A549 (cell line): Measurements from ENCODE around the gene POLD1. TPM values are rescaled to one million over a fixed set of nuclear protein-coding genes. Genes with fewer than 3 reads are reported as not detected.
"Not testable (repeated sequence)": the region's sequence is repeated elsewhere in the genome, so short reads cannot be mapped to it uniquely, and the experiment has no call there.

Source experiments
- ATAC-seq, 2 experiments: fragments of 200-7000 bp in 1 of 2; fragments of >200 bp in 1 of 2; cut with Nextera tagmentation in 1 of 2; cut with Tn5 transposase in 1 of 2; 3 replicates each; pipeline versions ENCODE4 v1.8.0 to v1.9.1; 2018 to 2020; ENCODE audit warnings: mild to moderate bottlenecking in 1 of 2, moderate library complexity in 1 of 2
- CTCF ChIA-PET: fragments of 300-600 bp; sonication (Branson Sonifier 250); formaldehyde crosslinking; extraction: SDS; loops from one replicate; lab custom pipeline; 2021; ENCODE audit warnings: antibody characterized with exemption, inconsistent platforms; lab: Yijun Ruan, JAX
- POLR2A ChIA-PET: fragments of 350-600 bp; formaldehyde crosslinking; extraction: SDS; loops from one replicate; lab custom pipeline; 2021; ENCODE audit warnings: antibody characterized with exemption, inconsistent platforms; lab: Yijun Ruan, JAX
- DNase-seq, 2 experiments: peaks; one replicate each; pipeline versions ENCODE4 v3.0.0 to v3.0.0-alpha.2; 2011 to 2016; ENCODE audit warnings: low read depth in 1 of 2, low spot score in 1 of 2
- FAIRE-seq: peaks from 2 replicates; lab custom pipeline; 2011; peaks lifted over from hg19 to GRCh38; lab: Jason Lieb, UNC
- H3K27ac ChIP-seq, 2 experiments: fragments of >200 bp; sonication (Bioruptor Twin); formaldehyde crosslinking; 3 replicates each; pipeline ENCODE4 v1.5.1; 2016 to 2017
- H3K4me1 ChIP-seq: fragments of >200 bp; sonication (Bioruptor Twin); formaldehyde crosslinking; 3 replicates; pipeline ENCODE4 v1.6.1; 2016
- H3K4me2 ChIP-seq: fragments of >200 bp; sonication (Bioruptor Twin); formaldehyde crosslinking; 3 replicates; pipeline ENCODE4 v1.6.1; 2016
- H3K4me3 ChIP-seq: fragments of >200 bp; sonication (Bioruptor Twin); formaldehyde crosslinking; 3 replicates; pipeline ENCODE4 v1.5.1; 2016
- H3K9me3 ChIP-seq: fragments of >200 bp; sonication (Bioruptor Twin); formaldehyde crosslinking; 3 replicates; pipeline ENCODE4 v1.6.1; 2016
- CBX8 ChIP-seq: fragments of 200-600 bp; sonication (generic); IDR thresholded peaks from 2 replicates; pipeline ENCODE4 v1.6.1; 2016
- ESRRA ChIP-seq: fragments of 150-350 bp; IDR thresholded peaks from 2 replicates; pipeline ENCODE4 v1.6.1; 2014; ENCODE audit warnings: mild to moderate bottlenecking, low read length, borderline replicate concordance
- GATA3 ChIP-seq: IDR thresholded peaks from 2 replicates; pipeline ENCODE4 v1.6.1; 2012; ENCODE audit warnings: borderline replicate concordance
- HDAC2 ChIP-seq: fragments of 200-600 bp; sonication (generic); IDR thresholded peaks from 2 replicates; pipeline ENCODE4 v1.6.1; 2016
- JUN ChIP-seq, 2 experiments: fragments of >200 bp; sonication (Bioruptor Twin); formaldehyde crosslinking; IDR thresholded peaks; 2 replicates in 1 of 2; 3 replicates in 1 of 2; pipeline ENCODE4 v1.6.1; 2016 to 2017
- KDM5A ChIP-seq: fragments of 200-600 bp; sonication (generic); IDR thresholded peaks from 2 replicates; pipeline ENCODE4 v1.6.1; 2016; ENCODE audit warnings: antibody characterized with exemption, mild to moderate bottlenecking
- MAFK ChIP-seq: fragments of 450-650 bp; IDR thresholded peaks from 2 replicates; pipeline ENCODE4 v1.6.1; 2014; ENCODE audit not compliant: partially characterized antibody
- MAZ ChIP-seq: fragments of 150-350 bp; IDR thresholded peaks from 2 replicates; pipeline ENCODE4 v1.6.1; 2014; ENCODE audit warnings: antibody characterized with exemption, low read depth, low read length, borderline replicate concordance
- POLR2A ChIP-seq: IDR thresholded peaks from 2 replicates; pipeline ENCODE4 v1.6.1; 2012; ENCODE audit warnings: mild to moderate bottlenecking, low read length
- RNF2 ChIP-seq: fragments of 200-600 bp; sonication (generic); IDR thresholded peaks from 2 replicates; pipeline ENCODE4 v1.6.1; 2016; ENCODE audit warnings: low read depth, mild to moderate bottlenecking, antibody characterized with exemption, moderate library complexity, borderline replicate concordance
- SMC3 ChIP-seq: fragments of >200 bp; sonication (Bioruptor Twin); formaldehyde crosslinking; IDR thresholded peaks from 3 replicates; pipeline ENCODE4 v1.6.1; 2018; ENCODE audit warnings: inconsistent platforms
- SREBF2 ChIP-seq: fragments of 450-650 bp; IDR thresholded peaks from 2 replicates; pipeline ENCODE4 v1.6.1; 2014; ENCODE audit warnings: mild to moderate bottlenecking, moderate library complexity
- ZC3H11A ChIP-seq: fragments of 450-650 bp; IDR thresholded peaks from 2 replicates; pipeline ENCODE4 v1.6.1; 2014; ENCODE audit warnings: antibody characterized with exemption, mild to moderate bottlenecking
- ZSCAN20 ChIP-seq: fragments of 250-450 bp; sonication (Bioruptor Pico); IDR thresholded peaks from 2 replicates; pipeline ENCODE4 v1.8.0; 2022; ENCODE audit warnings: mild to moderate bottlenecking, moderate library complexity
- WGBS: methylation state at CpG from one replicate; pipeline ENCODE4 v1.1.6; 2017; ENCODE audit errors: missing lambda C conversion rate; 5-methylcytosine and 5-hydroxymethylcytosine counted together
- polyA plus RNA-seq, 4 experiments: library from polyadenylated mRNA; depleted of rRNA in 3 of 4; stranded (reverse); fragments of >200 nt; fragmentation: RNase III in 1 of 4; extraction: RNeasy Plus Mini Kit Qiagen cat#74134 plus additional on column Dnase treatment in 1 of 4; gene quantifications; 2 replicates in 3 of 4; 3 replicates in 1 of 4; pipeline ENCODE4 v1.2.3, GENCODE V29; 2011 to 2017
- TF ChIP-seq, protein P1 (sequence below): fragments of >200 bp; sonication (Bioruptor Twin); formaldehyde crosslinking; IDR thresholded peaks from 3 replicates; pipeline ENCODE4 v1.6.1; 2016
- TF ChIP-seq, protein P2 (sequence below): fragments of >200 bp; sonication (Bioruptor Twin); formaldehyde crosslinking; IDR thresholded peaks from 3 replicates; pipeline ENCODE4 v1.5.1; 2016
- TF ChIP-seq, protein P3 (sequence below): fragments of >200 bp; sonication (Bioruptor Twin); formaldehyde crosslinking; IDR thresholded peaks from 2 replicates; pipeline ENCODE4 v1.6.1; 2016
- TF ChIP-seq, protein P4 (sequence below): IDR thresholded peaks from 2 replicates; pipeline ENCODE4 v1.6.1; 2012
- TF ChIP-seq, protein P5 (sequence below): fragments of 200-600 bp; sonication (generic); IDR thresholded peaks from 2 replicates; pipeline ENCODE4 v1.6.1; 2016; ENCODE audit warnings: antibody characterized with exemption, mild to moderate bottlenecking, moderate library complexity

POLD1 gene
- polyA plus RNA-seq, 2 of the 4 experiments (the other 2 are of a cell fraction) = 26.1 to 88.8 TPM

DNA sequence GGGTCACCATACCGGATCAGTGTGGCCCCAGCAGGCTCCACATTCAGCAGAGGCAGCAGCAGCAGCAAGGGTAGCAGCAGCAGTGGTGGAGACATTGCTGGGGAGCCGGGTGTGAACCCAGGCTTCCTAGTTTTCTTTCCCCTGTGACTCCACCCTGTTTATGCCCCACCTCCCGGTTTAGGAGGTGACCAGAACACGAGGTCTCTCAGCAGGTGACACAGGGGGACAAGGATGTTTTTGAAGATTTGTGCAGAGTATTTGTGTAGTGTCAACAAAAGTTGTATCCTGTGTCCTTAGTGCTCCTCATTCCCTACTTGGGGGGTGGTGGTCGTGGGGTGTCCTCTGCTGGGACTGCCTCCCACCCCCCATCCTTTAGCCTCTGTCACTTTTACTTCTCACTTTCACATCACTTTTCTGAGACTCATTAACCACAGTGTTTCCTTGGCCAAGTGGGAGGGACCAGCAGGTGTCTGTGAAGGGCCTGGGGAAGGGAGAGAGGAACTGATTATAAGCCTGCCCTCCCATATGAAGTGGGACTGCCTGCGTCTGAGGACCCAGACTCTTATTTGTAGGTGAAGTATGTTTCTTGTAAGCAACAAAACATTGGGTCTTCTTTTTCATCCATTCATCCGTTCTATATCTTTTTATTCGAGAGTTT lies 39.4 kb upstream of the POLD1 start:
- TF ChIP-seq MAZ = no peak
- TF ChIP-seq ZC3H11A = no peak
- TF ChIP-seq, protein P1, sequence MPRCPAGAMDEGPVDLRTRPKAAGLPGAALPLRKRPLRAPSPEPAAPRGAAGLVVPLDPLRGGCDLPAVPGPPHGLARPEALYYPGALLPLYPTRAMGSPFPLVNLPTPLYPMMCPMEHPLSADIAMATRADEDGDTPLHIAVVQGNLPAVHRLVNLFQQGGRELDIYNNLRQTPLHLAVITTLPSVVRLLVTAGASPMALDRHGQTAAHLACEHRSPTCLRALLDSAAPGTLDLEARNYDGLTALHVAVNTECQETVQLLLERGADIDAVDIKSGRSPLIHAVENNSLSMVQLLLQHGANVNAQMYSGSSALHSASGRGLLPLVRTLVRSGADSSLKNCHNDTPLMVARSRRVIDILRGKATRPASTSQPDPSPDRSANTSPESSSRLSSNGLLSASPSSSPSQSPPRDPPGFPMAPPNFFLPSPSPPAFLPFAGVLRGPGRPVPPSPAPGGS = no peak
- TF ChIP-seq ZSCAN20 (CRISPR knock-in tag) = no peak
- TF ChIP-seq HDAC2 = no peak
- TF ChIP-seq ESRRA = no peak
- TF ChIP-seq SMC3 = no peak
- TF ChIP-seq CBX8 = no peak
- TF ChIP-seq, protein P2, sequence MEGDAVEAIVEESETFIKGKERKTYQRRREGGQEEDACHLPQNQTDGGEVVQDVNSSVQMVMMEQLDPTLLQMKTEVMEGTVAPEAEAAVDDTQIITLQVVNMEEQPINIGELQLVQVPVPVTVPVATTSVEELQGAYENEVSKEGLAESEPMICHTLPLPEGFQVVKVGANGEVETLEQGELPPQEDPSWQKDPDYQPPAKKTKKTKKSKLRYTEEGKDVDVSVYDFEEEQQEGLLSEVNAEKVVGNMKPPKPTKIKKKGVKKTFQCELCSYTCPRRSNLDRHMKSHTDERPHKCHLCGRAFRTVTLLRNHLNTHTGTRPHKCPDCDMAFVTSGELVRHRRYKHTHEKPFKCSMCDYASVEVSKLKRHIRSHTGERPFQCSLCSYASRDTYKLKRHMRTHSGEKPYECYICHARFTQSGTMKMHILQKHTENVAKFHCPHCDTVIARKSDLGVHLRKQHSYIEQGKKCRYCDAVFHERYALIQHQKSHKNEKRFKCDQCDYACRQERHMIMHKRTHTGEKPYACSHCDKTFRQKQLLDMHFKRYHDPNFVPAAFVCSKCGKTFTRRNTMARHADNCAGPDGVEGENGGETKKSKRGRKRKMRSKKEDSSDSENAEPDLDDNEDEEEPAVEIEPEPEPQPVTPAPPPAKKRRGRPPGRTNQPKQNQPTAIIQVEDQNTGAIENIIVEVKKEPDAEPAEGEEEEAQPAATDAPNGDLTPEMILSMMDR = no peak
- TF ChIP-seq, protein P3, sequence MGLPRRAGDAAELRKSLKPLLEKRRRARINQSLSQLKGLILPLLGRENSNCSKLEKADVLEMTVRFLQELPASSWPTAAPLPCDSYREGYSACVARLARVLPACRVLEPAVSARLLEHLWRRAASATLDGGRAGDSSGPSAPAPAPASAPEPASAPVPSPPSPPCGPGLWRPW = no peak
- TF ChIP-seq SREBF2 = no peak
- TF ChIP-seq, protein P4, sequence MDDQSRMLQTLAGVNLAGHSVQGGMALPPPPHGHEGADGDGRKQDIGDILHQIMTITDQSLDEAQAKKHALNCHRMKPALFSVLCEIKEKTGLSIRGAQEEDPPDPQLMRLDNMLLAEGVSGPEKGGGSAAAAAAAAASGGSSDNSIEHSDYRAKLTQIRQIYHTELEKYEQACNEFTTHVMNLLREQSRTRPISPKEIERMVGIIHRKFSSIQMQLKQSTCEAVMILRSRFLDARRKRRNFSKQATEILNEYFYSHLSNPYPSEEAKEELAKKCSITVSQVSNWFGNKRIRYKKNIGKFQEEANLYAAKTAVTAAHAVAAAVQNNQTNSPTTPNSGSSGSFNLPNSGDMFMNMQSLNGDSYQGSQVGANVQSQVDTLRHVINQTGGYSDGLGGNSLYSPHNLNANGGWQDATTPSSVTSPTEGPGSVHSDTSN = no peak
- no peak for TF ChIP-seq POLR2A
- no peak for TF ChIP-seq MAFK
- TF ChIP-seq GATA3 = no peak
- TF ChIP-seq, protein P5, sequence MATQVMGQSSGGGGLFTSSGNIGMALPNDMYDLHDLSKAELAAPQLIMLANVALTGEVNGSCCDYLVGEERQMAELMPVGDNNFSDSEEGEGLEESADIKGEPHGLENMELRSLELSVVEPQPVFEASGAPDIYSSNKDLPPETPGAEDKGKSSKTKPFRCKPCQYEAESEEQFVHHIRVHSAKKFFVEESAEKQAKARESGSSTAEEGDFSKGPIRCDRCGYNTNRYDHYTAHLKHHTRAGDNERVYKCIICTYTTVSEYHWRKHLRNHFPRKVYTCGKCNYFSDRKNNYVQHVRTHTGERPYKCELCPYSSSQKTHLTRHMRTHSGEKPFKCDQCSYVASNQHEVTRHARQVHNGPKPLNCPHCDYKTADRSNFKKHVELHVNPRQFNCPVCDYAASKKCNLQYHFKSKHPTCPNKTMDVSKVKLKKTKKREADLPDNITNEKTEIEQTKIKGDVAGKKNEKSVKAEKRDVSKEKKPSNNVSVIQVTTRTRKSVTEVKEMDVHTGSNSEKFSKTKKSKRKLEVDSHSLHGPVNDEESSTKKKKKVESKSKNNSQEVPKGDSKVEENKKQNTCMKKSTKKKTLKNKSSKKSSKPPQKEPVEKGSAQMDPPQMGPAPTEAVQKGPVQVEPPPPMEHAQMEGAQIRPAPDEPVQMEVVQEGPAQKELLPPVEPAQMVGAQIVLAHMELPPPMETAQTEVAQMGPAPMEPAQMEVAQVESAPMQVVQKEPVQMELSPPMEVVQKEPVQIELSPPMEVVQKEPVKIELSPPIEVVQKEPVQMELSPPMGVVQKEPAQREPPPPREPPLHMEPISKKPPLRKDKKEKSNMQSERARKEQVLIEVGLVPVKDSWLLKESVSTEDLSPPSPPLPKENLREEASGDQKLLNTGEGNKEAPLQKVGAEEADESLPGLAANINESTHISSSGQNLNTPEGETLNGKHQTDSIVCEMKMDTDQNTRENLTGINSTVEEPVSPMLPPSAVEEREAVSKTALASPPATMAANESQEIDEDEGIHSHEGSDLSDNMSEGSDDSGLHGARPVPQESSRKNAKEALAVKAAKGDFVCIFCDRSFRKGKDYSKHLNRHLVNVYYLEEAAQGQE = no peak
- TF ChIP-seq KDM5A = no peak
- no peak for TF ChIP-seq RNF2
- no peak for TF ChIP-seq JUN (IDR thresholded peaks at IDR 0.05)
- Histone ChIP-seq H3K4me1 (no peaks in the 10 kb centered on the region), H3K27ac (no peak overlapping the region), H3K4me3 (no peak overlapping the region), H3K4me2 (no peak overlapping the region), H3K9me3 (peaks cover 14% of the 10 kb centered on the region; the same call in 2 of the 3 replicates)
- ChIA-PET CTCF (interaction anchor here (0.8 to 2.3 kb wide), 5 partner anchors 8 to 380 kb away, joined by 3 to 8 read pairs (median 6); no protein-coding TSS in a partner anchor), POLR2A (interaction anchor here (1.3 kb wide), 1 partner anchor 11 kb away, joined by 5 read pairs; no protein-coding TSS in a partner anchor)
- FAIRE-seq (no peak), DNase-seq (no peak), ATAC-seq (no peak)
- WGBS = 35% methylated on average over 8 of the region's 8 CpGs

DNA sequence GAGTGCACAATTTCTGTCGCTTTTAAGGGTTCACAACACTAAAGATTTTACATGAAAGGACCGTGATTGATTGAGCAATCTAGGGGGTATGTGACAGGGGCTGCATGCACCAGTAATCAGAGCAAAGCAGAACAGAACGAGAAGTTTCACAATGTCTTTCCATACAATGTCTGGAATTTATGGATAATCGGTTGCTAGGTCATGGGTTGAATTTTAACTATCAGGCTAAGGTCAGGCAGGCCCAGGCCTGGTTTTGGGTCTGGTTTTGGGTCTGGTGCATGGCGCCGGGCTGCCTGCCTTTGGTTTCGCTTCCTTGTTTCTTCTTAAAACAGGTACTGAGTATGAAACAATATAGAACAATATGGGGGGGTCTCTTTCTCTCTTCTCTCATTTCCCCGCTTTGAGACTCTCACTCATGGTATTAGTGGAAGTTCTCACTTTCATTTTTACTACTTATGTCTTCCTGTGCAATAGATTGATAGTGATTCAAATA lies 37.0 kb upstream of the POLD1 start:
- ChIA-PET POLR2A (interaction anchor here (0.6 kb wide), 1 partner anchor 457 kb away, joined by 3 read pairs; no protein-coding TSS in a partner anchor), CTCF (interaction anchor here (1.0 to 3.6 kb wide), 5 partner anchors 10 to 199 kb away, joined by 3 to 26 read pairs (median 3); no protein-coding TSS in a partner anchor)
- not testable (repeated sequence) for ATAC-seq, H3K4me1 ChIP-seq, H3K9me3 ChIP-seq, H3K27ac ChIP-seq, DNase-seq, FAIRE-seq, H3K4me3 ChIP-seq, H3K4me2 ChIP-seq
- WGBS = 68% methylated on average over 8 of the region's 8 CpGs
